ENCODE data around the gene TJP1. TPM values are rescaled to one million over a fixed set of nuclear protein-coding genes. Genes with fewer than 3 reads are reported as not detected.
A peak's percentile ranks its signal among the peaks of the same experiment; 100 is the strongest.
"Not testable (repeated sequence)": the region's sequence is repeated elsewhere in the genome, so short reads cannot be mapped to it uniquely, and the experiment has no call there.

The TJP1 gene
- total RNA-seq, 1 donor from 2014 or later, result 90.6 TPM

DNA sequence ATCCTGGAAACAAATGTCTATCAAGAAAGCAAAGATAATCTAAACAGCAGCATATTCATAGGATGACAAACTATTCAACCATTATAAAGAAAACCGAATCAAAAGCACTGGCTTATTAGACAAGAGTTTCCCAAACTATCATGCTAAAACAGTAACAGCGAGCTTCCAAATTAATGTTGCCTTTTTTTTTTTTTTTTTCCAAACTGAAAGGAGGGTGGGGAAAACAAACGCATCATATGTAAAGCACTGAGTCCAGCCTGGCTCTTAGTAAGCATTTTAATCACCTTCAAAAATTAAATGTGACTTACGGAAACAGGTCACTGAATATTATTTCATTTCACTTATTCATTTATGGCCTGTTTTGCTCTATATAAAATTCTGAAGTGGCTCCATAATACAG, 2.3 kb downstream of the TJP1 start:
- Mint-ChIP-seq H3K4me3 (peak overlapping the region; percentile 91), H3K4me1 (peaks cover 56% of the 10 kb centered on the region), H3K36me3 (ENCODE audit: low read depth) (peaks cover 13% of the 10 kb centered on the region), H3K27ac (ENCODE audit: unreplicated experiment) (no peak overlapping the region), H3K9me3 (peaks cover 2% of the 10 kb centered on the region), H3K27me3 (ENCODE audit: low read depth) (no peaks in the 10 kb centered on the region)
- TF ChIP-seq, protein P1, sequence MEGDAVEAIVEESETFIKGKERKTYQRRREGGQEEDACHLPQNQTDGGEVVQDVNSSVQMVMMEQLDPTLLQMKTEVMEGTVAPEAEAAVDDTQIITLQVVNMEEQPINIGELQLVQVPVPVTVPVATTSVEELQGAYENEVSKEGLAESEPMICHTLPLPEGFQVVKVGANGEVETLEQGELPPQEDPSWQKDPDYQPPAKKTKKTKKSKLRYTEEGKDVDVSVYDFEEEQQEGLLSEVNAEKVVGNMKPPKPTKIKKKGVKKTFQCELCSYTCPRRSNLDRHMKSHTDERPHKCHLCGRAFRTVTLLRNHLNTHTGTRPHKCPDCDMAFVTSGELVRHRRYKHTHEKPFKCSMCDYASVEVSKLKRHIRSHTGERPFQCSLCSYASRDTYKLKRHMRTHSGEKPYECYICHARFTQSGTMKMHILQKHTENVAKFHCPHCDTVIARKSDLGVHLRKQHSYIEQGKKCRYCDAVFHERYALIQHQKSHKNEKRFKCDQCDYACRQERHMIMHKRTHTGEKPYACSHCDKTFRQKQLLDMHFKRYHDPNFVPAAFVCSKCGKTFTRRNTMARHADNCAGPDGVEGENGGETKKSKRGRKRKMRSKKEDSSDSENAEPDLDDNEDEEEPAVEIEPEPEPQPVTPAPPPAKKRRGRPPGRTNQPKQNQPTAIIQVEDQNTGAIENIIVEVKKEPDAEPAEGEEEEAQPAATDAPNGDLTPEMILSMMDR (conservative IDR thresholded peaks at IDR 0.05), result no peak
- DNase-seq (ENCODE audit: low read depth, low spot score), result no peak

DNA sequence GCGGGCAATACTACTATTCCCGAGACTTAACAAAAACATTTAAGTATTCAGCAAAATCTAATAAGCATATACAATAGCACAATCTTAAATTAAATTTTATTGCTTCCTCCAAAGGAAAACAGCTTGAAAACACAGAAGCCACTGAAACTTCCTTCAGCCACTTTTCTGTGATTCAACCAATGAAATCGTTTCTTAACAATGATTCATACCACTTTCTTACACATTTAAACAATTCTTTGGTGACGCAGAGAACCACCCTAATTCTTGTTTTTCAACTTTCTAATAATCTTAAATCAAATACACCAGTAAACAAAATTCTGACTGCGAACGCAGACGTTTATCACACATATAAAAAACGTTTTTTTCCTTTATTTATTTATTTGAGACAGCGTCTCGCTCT, 4.1 kb downstream of the TJP1 start:
- no peak overlapping the region for H3K4me3 Mint-ChIP-seq
- no peak for DNase-seq (ENCODE audit: low read depth, low spot score)
- peaks cover 13% of the 10 kb centered on the region for H3K36me3 Mint-ChIP-seq (ENCODE audit: low read depth)
- H3K4me1 Mint-ChIP-seq, result peaks cover 66% of the 10 kb centered on the region
- no peak overlapping the region for H3K27ac Mint-ChIP-seq (ENCODE audit: unreplicated experiment)
- TF ChIP-seq, protein P1 (conservative IDR thresholded peaks at IDR 0.05), result no peak
- no peaks in the 10 kb centered on the region for H3K27me3 Mint-ChIP-seq (ENCODE audit: low read depth)
- peaks cover 2% of the 10 kb centered on the region for H3K9me3 Mint-ChIP-seq

DNA sequence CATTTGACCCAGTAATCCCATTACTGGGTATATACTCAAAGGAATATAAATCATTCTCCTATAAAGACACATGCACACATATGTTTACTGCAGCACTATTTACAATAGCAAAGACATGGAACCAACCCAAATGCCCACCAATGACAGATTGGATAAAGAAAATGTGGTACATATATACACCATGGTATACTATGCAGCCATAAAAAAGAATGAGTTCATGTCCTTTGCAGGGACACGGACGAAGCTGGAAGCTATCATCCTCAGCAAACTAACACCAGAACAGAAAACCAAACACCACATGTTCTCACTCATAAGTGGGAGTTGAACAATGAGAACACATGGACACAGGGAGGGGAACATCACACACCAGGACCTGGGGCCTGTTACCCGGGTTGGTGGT, 4.8 kb downstream of the TJP1 start:
- Mint-ChIP-seq H3K4me1 (peaks cover 60% of the 10 kb centered on the region), H3K36me3 (ENCODE audit: low read depth) (peaks cover 13% of the 10 kb centered on the region), H3K4me3 (peak overlapping the region; percentile 70)
- H3K9me3 Mint-ChIP-seq; H3K27me3 Mint-ChIP-seq (ENCODE audit: low read depth); H3K27ac Mint-ChIP-seq (ENCODE audit: unreplicated experiment); DNase-seq (ENCODE audit: low read depth, low spot score): not testable (repeated sequence)

DNA sequence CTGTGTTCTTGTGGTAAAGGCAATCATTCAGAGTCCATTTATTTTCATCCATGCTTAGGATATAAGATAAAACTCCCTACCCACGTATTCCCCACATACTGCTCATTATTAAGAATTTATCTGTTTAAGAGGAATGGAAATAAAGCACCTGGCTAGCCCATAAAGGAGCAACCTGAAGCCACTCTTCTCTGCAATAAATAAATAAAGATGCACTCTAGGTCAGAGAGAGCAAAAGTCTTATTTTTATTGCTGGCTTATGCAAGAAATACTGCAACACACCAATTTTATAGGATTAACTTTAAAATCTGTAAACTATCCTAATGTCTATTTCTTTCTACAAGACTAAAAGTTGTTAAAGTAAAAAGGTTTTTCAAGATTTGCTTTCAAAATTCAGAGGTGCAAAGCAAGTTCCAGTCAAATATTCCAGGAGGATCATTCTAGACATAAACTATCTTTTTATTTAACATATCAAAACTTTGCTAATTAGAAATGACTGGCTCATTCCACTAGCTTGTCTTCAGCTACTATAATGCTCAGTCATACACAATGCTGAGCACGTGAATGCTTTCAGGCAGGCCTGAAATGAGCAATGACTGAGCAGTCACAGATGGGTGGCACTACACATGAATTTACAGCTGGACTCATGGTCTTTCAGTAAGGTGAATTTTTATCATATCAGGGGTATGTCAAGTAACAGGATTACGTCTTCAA, 7.1 kb downstream of the TJP1 start:
- H3K4me3 Mint-ChIP-seq, result no peak overlapping the region
- peak overlapping the region; percentile 1 for H3K27ac Mint-ChIP-seq (ENCODE audit: unreplicated experiment)
- H3K4me1 Mint-ChIP-seq, result peaks cover 59% of the 10 kb centered on the region
- TF ChIP-seq, protein P1 (conservative IDR thresholded peaks at IDR 0.05), result no peak
- H3K27me3 Mint-ChIP-seq (ENCODE audit: low read depth), result no peaks in the 10 kb centered on the region
- peaks cover 13% of the 10 kb centered on the region for H3K36me3 Mint-ChIP-seq (ENCODE audit: low read depth)
- DNase-seq (ENCODE audit: low read depth, low spot score), result no peak
- peaks cover 2% of the 10 kb centered on the region for H3K9me3 Mint-ChIP-seq

DNA sequence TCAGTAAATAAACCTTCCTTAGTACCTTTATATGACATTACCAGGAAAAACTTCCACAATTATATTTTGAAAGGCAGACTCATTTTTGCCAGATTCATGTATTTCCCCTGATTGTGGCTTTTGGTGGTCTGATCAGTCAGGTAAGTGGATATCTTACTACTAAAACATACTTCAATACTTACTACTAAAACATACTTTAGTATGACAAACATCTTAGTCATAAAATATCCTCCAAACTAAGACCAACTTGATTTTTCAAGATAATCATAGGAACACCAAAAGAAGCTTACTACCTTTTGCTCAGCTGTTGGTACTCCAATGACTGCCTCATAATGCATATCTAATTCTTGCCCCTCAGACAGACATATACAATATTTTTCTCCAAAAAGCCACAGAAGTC, 9.3 kb downstream of the TJP1 start:
- H3K9me3 Mint-ChIP-seq, result peaks cover 2% of the 10 kb centered on the region
- no peaks in the 10 kb centered on the region for H3K27me3 Mint-ChIP-seq (ENCODE audit: low read depth)
- TF ChIP-seq, protein P1 (conservative IDR thresholded peaks at IDR 0.05), result no peak
- no peak overlapping the region for H3K27ac Mint-ChIP-seq (ENCODE audit: unreplicated experiment)
- peaks cover 44% of the 10 kb centered on the region for H3K4me1 Mint-ChIP-seq
- peaks cover 9% of the 10 kb centered on the region for H3K36me3 Mint-ChIP-seq (ENCODE audit: low read depth)
- DNase-seq (ENCODE audit: low read depth, low spot score), result no peak
- no peak overlapping the region for H3K4me3 Mint-ChIP-seq

DNA sequence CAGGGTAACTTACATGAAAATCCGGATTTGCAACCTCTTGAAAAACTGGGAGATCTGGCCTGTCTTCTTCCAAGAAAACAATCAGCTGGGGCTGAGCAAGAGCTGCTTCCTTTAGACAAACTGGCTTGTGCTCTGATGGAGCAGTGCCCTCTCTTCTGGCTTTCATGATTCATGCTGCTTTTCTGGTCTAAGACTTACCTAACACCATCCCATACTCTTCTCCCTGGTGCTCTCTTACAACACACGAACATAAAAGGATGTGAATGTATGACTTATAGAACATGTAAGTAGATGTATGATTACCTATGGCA, 9.9 kb downstream of the TJP1 start:
- H3K27ac Mint-ChIP-seq (ENCODE audit: unreplicated experiment), result no peak overlapping the region
- H3K36me3 Mint-ChIP-seq (ENCODE audit: low read depth), result peaks cover 6% of the 10 kb centered on the region
- no peaks in the 10 kb centered on the region for H3K27me3 Mint-ChIP-seq (ENCODE audit: low read depth)
- peaks cover 41% of the 10 kb centered on the region for H3K4me1 Mint-ChIP-seq
- H3K9me3 Mint-ChIP-seq, result no peaks in the 10 kb centered on the region
- no peak for DNase-seq (ENCODE audit: low read depth, low spot score)
- TF ChIP-seq, protein P1 (conservative IDR thresholded peaks at IDR 0.05), result no peak
- H3K4me3 Mint-ChIP-seq, result no peak overlapping the region

All from neural crest cell (in vitro differentiated cells).